ENCODE results near the gene ACKR3. TPM values are rescaled to one million over a fixed set of nuclear protein-coding genes. Genes with fewer than 3 reads are reported as not detected.

The ACKR3 gene
- total RNA-seq, 1 donor from 2014 or later = 55.5 TPM

DNA sequence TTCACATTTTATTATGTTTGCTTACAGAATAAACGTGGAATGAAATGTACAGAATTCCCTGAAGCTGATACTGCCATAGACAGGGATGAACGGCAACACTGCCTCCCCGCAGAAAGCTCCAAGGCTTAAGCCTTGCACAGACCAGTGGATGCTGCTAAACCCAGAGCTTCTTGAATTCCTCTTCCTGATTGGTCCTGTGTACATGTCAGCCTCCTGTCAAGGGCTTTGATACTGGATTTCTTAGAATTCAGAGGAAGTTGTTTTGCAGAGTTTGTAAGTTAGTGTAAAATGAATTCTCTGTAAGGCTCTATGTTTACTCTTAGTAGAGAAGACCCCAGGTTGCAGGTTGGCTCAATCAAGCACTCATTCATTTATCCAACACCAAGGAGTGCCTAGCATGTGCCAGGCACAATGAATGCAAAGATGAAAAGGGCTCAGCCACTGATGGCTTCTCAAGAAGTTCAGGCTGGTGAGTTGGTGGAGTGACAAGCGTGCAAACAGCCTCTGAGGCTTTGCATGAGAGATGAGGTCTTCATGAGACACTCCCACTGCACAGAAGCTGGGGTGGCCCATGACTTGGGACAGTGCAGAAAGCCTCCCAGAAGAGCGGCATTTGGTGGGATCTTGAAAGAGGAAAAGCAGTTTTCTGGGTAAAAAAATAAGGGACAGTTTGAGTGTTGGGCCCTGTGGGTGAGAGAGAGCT is 50.4 kb downstream of the ACKR3 start:
- Histone ChIP-seq H3K4me3 (no peak overlapping the region), H3K36me3 (no peaks in the 10 kb centered on the region), H3K4me1 (no peaks in the 10 kb centered on the region), H3K27ac (no peak overlapping the region), H3K27me3 (no peaks in the 10 kb centered on the region), H3K9me3 (no peaks in the 10 kb centered on the region)
- DNase-seq (ENCODE audit: extremely low spot score in 2 of 2) = no peak
- intact Hi-C loops (cut with DNase I) = no loop called here
- no peak for TF ChIP-seq POLR2A (IDR thresholded peaks at IDR 0.05)
- no peak for TF ChIP-seq CTCF (IDR thresholded peaks at IDR 0.05)
- no peak for TF ChIP-seq POLR2AphosphoS5 (IDR thresholded peaks at IDR 0.05; ENCODE audit: insufficient read depth in 1 of 2, low read depth in 1 of 2)

DNA sequence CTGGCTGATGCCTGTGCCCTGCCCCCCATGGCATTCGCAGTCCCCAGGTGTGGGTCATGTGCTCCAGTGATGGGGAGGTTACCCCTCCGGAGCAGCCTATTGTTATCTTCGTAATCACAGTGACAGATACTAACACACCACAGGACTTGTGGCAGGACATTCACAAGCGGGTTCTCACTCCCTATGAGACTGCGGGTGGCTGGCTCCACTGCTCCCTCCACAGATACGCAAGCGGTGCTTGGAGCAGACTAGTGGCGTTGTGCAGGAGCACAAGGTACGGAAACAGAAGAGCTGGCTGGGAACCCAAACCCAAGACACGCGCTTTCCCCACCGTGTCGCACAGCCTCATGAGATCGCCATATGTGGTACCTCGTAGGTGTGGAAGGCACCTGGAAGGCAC is 52.2 kb downstream of the ACKR3 start:
- H3K4me1 ChIP-seq = no peaks in the 10 kb centered on the region
- no peaks in the 10 kb centered on the region for H3K36me3 ChIP-seq
- no peaks in the 10 kb centered on the region for H3K27me3 ChIP-seq
- TF ChIP-seq CTCF (IDR thresholded peaks at IDR 0.05) (no peak), POLR2AphosphoS5 (IDR thresholded peaks at IDR 0.05; ENCODE audit: insufficient read depth in 1 of 2, low read depth in 1 of 2) (no peak), POLR2A (IDR thresholded peaks at IDR 0.05) (no peak)
- H3K9me3 ChIP-seq = no peaks in the 10 kb centered on the region
- H3K27ac ChIP-seq = no peak overlapping the region
- H3K4me3 ChIP-seq = no peak overlapping the region
- DNase-seq (ENCODE audit: extremely low spot score in 2 of 2) = no peak
- intact Hi-C loops (cut with DNase I) = no loop called here

DNA sequence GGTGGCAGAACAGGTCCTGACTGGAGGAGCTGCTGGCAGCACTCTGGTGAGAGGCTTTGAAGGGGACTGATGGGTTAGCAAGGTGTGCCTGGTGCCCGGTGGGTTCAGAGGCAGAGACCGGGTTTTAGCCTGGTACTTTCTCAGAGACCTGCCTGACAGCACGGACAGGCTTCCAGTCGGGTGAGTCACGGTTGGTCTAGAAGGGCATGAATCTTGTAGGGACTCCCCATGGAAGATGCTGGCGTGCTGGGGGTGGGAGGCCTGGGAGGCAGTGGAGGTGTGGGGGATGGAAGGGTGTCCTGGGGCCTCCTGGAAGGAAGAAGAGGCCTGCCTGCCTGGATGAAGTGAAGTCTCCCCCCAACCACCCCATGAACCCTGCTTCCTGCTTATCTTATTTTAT is 52.6 kb downstream of the ACKR3 start:
- DNase-seq (ENCODE audit: extremely low spot score in 2 of 2) = no peak
- intact Hi-C loops (cut with DNase I) = no loop called here

DNA sequence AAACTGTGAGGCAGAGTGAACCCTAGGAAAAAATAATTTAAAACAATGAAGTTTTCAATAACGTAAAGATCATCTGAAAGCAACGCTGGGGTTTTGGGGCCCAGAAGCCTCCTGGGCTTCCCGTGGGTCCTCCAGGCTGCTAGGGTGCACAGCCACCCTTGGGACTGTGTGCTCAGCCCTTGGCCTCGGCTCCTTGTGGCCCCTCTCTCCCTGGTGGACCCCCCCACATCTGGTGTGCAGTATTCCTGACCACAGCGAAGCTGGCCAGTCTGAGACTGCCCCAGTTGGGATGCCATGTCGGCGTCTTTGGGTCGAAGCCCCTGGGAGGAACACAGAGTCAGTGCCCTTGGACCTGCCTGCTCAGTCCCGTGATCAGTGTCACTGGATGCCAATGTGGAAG is 53.0 kb downstream of the ACKR3 start:
- no peak for TF ChIP-seq POLR2AphosphoS5 (IDR thresholded peaks at IDR 0.05; ENCODE audit: insufficient read depth in 1 of 2, low read depth in 1 of 2)
- no peak for TF ChIP-seq POLR2A (IDR thresholded peaks at IDR 0.05)
- no peak for TF ChIP-seq CTCF (IDR thresholded peaks at IDR 0.05)
- intact Hi-C loops (cut with DNase I) = no loop called here
- Histone ChIP-seq H3K36me3 (no peaks in the 10 kb centered on the region), H3K4me3 (no peak overlapping the region), H3K27me3 (no peaks in the 10 kb centered on the region), H3K27ac (no peak overlapping the region), H3K9me3 (no peaks in the 10 kb centered on the region), H3K4me1 (no peaks in the 10 kb centered on the region)
- no peak for DNase-seq (ENCODE audit: extremely low spot score in 2 of 2)

More for the DNA sequence above, 52.6 kb downstream of the ACKR3 start:
- TF ChIP-seq POLR2AphosphoS5 (IDR thresholded peaks at IDR 0.05; ENCODE audit: insufficient read depth in 1 of 2, low read depth in 1 of 2) = no peak
- no peak for TF ChIP-seq POLR2A (IDR thresholded peaks at IDR 0.05)
- TF ChIP-seq CTCF (IDR thresholded peaks at IDR 0.05) = no peak
- H3K27me3 ChIP-seq = no peaks in the 10 kb centered on the region
- no peaks in the 10 kb centered on the region for H3K9me3 ChIP-seq
- no peak overlapping the region for H3K27ac ChIP-seq
- no peaks in the 10 kb centered on the region for H3K36me3 ChIP-seq
- H3K4me1 ChIP-seq = no peaks in the 10 kb centered on the region
- H3K4me3 ChIP-seq = no peak overlapping the region

DNA sequence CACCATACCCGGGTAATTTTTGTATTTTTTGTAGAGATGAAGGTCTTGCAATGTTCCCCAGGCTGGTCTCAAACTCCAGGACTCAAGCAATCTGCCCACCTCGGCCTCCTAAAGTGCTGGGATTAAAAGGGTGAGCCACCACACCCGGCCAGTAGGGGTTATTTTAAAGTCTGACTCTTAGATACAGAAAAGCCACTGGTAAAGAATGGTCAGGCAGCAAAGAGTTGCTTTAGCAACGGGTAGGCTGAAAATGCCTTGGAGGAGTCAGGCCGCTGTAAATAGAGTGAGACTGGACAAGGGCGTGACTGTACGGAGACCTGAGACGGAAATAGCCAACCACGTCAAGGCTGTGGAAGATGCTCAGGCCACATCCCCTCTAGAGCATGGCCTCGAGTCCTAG is 54.2 kb downstream of the ACKR3 start:
- Histone ChIP-seq H3K4me1 (no peaks in the 10 kb centered on the region), H3K27ac (no peak overlapping the region), H3K4me3 (no peak overlapping the region), H3K9me3 (no peaks in the 10 kb centered on the region), H3K36me3 (no peaks in the 10 kb centered on the region), H3K27me3 (no peaks in the 10 kb centered on the region)
- TF ChIP-seq CTCF (IDR thresholded peaks at IDR 0.05) = no peak
- intact Hi-C loops (cut with DNase I) = no loop called here
- DNase-seq (ENCODE audit: extremely low spot score in 2 of 2) = no peak

Data from vagina (tissue), 2 donors.